ENCODE results near the gene ISG15.
"Not testable (repeated sequence)": the region's sequence is repeated elsewhere in the genome, so short reads cannot be mapped to it uniquely, and the experiment has no call there.

The ISG15 gene

DNA sequence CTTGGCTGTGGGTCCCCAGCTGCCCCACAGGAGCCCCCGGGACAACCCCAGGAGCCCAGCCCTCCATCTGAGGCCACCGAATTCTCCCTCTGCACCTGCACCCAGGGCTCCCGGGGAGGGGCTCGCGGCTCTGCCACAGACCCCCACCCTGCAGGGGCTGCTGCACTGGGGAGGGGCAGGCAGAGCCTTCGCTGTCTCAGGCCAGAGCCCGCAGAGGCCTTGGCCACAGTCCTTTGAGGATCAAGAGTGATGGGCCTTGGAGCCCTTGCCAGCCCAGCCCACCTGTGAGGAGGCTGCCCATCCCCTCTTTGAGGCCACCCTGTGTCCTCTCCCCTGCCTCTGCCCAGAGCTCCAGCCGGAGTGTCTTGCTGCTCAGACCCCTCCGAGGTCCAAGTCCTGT is 37.9 kb upstream of the ISG15 start:
- no peak for DNase-seq (ENCODE audit: low read depth, low spot score)

DNA sequence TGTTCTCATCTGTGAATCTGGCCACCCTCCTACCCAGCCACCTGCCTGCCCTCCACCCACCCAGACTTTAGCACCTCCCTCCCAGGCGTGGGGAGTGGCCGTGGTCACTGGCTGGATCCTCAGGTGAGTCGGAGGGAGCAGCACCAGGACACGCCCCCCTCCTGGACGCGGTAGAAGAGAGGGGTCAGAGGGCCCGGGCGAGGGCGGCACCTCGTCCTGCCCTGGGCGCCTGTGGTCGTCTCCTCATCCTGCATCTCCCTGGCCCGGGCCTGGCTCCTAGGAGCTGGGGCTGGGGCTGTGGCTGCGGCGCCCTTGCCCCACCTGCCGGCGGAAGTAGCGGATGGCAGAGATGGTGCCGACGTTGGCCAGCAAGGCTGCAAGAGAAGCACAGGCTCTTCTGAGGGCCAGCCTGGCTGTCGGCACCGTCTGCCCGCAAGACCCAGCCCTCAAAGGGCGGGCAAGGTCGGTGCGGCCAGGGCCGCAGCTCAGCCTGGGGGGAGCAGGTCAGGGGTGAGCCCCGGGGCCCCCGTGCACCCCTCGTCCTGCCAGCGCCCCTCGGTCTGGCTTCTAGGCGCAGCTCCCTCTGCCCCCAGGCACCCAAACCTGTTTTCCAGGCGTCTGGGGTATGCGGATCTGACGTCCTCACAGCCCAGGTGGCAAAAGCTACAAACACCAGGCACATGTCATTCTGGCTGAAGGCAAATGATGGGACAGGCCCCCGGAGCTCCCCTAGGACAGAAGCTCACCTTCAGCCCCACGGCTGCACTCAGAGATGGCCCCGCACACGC is 37.2 kb upstream of the ISG15 start:
- DNase-seq (ENCODE audit: low read depth, low spot score) = no peak

- DNase-seq (ENCODE audit: low read depth, low spot score) = not testable (repeated sequence)
Observed at GRCh38 chr1:976791-977190, 36.5 kb upstream of the ISG15 start.

GRCh38 chr1:978069-978834 is 35.0 kb upstream of the ISG15 start:
- DNase-seq (ENCODE audit: low read depth, low spot score) = no peak

DNA sequence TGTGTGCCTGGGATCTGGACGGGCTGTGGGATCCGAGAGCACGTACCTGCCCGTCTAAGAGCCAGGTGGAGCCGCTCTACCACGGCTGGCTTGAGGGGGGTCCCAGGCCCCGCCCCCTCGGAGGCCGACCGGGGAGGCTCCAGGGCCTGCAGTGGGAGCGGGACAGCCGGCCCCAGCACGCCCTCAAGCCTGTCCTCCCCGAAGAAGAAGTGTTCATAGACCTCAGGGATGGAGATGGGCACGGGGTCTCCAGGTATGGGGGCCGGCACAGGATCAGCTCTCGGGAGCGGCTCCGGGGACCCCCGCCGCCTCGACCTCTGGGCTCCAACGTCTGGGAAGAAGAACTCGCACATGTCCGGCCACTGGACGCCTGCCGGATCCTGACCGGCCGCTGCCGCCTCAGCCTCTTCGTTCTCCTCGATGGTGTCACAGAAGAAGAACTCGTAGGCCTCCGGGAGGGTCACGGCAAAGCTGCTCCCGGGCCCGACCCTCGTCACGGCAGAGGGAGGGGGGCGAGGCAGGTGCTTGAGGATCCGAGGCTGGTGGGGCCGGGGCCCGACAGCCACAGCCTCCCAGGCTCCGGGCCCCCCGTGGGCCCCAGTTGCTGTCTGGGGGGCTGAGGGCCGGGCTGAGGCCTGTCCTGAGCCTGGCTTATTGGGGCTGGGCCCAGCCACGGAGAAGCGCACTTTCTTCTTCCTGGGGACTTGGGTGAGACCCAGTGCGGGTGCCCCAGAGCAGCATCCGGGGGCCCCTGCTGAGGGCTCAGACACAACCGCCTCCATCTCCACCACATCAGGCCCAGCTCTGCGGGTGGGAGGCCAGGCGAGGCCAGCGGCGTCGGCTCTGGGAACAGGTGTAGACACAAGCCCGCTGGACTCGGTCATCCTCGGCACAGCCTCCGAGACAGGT is 34.2 kb upstream of the ISG15 start:
- no peak for DNase-seq (ENCODE audit: low read depth, low spot score)

DNA sequence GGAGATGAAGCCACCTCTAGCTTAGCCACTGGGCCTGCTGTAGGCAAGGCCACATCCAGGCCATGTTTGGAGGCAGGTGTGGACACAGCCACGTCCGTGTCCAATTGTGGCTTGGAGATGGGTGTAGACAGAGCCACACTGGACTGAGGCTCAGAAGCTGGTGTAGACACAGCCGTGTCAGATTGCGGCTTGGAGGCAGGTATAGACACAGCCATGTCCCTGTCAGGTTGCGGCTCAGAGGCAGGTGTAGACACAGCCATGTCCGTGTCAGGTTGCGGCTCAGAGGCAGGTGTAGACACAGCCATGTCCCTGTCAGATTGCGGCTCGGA is 33.6 kb upstream of the ISG15 start:
- DNase-seq (ENCODE audit: low read depth, low spot score) = no peak

DNA sequence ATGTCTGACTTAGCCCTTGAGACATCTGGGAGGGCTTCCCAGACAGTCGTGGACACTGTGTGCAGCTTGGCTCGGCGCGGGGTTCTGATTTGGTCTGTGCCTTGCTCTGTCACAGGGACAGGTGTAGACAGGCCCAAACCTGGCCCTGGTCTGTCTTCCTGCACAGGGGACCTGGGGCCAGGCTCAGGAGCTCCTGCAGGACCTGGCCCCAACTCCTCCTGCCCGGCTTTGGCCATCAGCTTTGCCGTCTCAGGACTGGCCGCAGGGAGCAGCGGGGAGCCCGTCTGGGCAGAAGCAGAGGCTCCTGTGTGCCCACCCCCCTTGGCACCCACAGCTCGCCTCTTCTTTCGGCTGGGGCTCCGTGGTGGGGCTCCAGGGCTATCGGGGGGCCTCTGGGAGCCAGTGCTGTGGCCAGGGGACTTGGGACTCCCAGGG is 33.1 kb upstream of the ISG15 start:
- no peak for DNase-seq (ENCODE audit: low read depth, low spot score)

GRCh38 chr1:980602-981395 is 32.5 kb upstream of the ISG15 start:
- no peak for DNase-seq (ENCODE audit: low read depth, low spot score)

DNA sequence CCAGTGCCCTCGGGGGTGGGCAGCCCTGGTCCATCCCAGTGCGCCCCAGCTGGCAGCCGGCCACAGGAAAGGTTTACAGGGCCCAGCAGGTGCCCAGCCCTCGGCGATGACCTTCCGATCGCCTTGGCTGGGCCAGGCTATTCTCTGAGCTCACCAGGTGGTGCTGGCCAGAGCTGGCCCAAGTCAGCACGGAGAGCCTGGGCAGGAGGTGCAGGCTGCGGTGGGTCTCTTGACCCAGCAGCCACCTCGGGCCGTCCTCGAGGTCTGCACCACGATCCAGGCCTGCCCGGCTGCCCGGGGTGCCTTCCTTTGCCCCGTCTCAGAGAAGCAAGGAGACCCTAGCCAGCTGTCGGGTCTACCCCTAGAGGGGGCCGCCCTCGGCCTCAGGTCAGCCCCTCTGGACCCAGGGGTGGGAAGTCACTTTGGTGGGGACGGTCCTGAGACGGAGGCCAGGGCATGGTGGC is 31.8 kb upstream of the ISG15 start:
- DNase-seq (ENCODE audit: low read depth, low spot score) = no peak

DNA sequence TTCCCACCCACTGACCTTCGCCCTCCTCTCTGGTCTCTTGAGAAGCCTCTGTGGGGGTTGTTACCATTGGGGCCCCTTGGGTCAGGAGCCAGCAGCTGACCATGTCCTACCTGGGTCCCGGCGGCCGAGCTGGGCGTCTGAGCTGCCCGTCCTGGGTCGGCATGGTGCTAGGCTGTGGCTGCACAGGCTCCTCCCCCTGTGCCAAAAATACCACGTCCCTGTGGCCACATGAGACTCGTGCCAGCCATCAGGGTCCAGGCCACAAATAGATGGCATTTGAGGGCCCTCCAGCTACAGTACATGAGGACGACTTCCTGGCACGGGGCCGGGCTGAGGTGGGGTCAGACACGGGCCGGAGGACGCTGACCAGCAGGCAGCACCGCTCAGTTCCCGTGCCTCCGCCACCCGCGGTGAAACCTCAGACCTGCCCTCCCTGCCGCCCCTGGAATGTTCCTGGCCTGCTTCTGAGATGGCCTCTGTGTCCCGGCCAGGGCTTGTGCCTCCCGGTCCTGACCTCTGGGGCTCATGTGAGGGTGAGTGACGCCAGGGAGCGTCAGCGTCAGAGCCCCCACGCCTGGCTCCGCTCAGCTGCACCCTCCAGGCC is 31.2 kb upstream of the ISG15 start, which contains the start of gene PERM1:
Gene PERM1, minus strand, starts transcription at position 139 of the 604 bp plus-strand sequence. CDS start 1,064 bp downstream, outside the sequence.
- no peak for DNase-seq (ENCODE audit: low read depth, low spot score)

- DNase-seq (ENCODE audit: low read depth, low spot score) = no peak
Observed at GRCh38 chr1:982765-983436, 30.4 kb upstream of the ISG15 start.

GRCh38 chr1:983798-984475 is 29.4 kb upstream of the ISG15 start:
- no peak for DNase-seq (ENCODE audit: low read depth, low spot score)

DNA sequence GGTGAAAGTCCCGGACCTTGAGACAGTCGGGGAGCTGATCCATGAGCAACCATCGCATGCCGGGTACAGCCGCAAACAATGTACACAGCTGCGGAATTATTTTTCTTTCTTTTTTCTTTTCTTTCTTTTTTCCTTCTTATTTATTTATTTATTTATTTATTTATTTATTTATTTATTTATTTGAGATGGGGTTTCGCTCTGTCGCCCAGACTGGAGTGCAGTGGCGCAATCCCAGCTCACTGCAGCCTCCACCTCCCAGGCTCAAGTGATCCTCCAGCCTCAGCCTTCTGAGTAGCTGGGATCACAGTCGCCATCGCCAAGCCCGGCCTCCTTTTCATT is 28.9 kb upstream of the ISG15 start:
- DNase-seq (ENCODE audit: low read depth, low spot score) = no peak

DNA sequence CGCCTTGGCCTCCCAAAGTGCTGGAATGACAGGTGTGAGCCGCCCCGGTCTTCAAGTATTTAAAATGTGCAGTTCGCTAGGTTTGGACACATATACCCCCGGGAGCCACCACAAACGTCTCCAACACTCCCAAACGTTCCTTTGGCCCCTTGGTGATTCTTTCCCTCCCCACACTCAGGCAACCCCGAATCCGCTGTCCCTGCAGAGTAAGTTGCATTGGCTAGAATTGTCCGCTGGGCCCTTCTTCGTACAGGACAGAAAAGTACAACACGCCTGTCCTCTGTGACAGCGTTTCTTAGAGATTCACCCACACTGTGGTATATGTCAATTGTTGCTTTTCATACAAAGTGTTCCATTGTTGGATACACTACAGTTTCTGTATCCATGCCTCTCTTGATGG is 28.2 kb upstream of the ISG15 start:
- DNase-seq (ENCODE audit: low read depth, low spot score) = no peak

GRCh38 chr1:988061-988460 is 25.2 kb upstream of the ISG15 start:
- DNase-seq (ENCODE audit: low read depth, low spot score) = not testable (repeated sequence)

DNA sequence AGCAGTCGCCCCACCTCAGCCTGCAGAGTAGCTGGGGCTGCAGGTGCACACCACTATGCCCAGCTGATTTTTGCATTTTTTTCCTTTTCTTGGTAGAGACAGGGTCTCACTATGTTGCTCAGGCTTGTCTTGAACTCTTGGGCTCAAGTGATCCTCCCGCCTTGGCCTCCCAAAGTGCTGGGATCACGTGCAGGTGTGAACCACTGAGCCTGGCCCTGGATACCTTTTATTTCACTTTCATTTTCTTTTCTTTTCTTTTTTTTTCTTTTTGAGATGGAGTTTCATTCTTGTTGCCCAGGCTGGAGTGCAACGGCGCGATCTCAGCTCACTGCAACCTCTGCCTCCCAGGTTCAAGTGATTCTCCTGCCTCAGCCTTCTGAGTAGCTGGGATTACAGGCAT is 22.0 kb upstream of the ISG15 start:
- not testable (repeated sequence) for DNase-seq (ENCODE audit: low read depth, low spot score)

- DNase-seq (ENCODE audit: low read depth, low spot score) = no peak
Observed at GRCh38 chr1:991895-992294, 21.4 kb upstream of the ISG15 start.

- DNase-seq (ENCODE audit: low read depth, low spot score) = no peak
Observed at GRCh38 chr1:992362-992761, 20.9 kb upstream of the ISG15 start.

DNA sequence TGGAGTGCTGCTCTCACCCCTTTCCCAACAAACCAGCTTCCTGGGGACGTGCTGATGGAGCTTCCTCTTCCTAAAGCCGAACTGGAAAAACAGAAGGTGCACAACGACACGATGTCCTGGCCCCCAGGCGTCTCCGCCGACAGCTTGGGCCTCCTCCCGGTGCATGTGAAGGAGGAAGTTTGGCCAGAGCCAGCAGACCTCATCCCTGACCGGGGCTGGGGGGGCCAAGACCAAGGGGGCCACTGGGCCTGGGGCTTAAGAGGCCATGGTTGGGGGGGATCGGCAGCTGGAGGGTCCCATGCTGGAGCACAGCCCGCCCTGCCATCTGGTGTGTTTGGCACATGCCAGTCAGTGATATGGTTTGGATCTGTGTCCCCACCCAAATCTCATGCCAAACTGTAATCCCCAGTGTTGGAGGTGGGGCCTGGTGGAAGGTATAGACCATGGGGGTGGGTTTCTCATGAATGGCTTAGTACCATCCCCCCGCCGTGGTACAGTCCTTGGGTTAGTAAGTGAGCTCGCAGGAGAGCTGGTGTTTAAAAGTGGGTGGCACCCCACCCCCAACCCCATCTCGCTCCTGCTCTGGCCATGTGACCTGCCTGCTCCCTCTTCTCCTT is 19.8 kb upstream of the ISG15 start:
- no peak for DNase-seq (ENCODE audit: low read depth, low spot score)
